Upper lobe of left lung (tissue), 4 donors: ENCODE data around the gene INIP.

Experiments
- CTCF ChIP-seq, 6 experiments: fragments of 450-650 bp in 4 of 6; fragments of 200-600 bp in 2 of 6; sonication (generic) in 2 of 6; IDR thresholded peaks; one replicate each; pipeline ENCODE4 v1.5.1; 2016 to 2019; ENCODE audit warnings: antibody characterized with exemption in 6 of 6
- EP300 ChIP-seq, 4 donors: sonication (generic); formaldehyde crosslinking; IDR thresholded peaks; one replicate each; pipeline ENCODE4 v1.5.1; 2017; ENCODE audit warnings: antibody characterized with exemption in 4 of 4, control low read depth in 2 of 4
- POLR2A ChIP-seq, 4 donors: fragments of 450-650 bp; IDR thresholded peaks; one replicate each; pipeline ENCODE4 v1.5.1; 2016 to 2017; ENCODE audit warnings: antibody characterized with exemption in 4 of 4, mild to moderate bottlenecking in 2 of 4
- POLR2AphosphoS5 ChIP-seq, 2 donors: sonication (generic); formaldehyde crosslinking; IDR thresholded peaks; one replicate each; pipeline ENCODE4 v1.5.1; 2017; ENCODE audit warnings: antibody characterized with exemption in 2 of 2

DNA sequence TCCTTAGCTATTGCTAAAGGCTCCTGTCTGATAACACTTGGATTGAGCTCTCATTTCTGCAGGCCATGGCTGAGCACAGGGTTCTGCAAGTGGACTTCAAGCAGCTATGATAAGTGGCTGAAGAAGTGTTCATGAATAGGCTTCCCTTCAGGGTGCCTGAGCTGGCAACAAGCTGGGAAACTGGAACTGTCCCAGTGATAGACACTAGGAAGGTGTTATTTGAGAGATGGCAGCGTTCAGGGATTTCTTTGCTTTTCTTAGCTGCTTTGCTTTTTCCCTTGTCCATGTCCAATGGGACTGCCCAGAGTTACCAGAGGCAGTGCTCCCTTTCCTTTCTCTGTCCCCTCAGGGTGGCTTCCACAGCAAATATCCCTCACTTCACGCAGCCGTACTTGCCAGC, 75.8 kb downstream of the INIP start:
- TF ChIP-seq POLR2A (IDR thresholded peaks at IDR 0.05) (no peak), CTCF (IDR thresholded peaks at IDR 0.05) (no peak), EP300 (IDR thresholded peaks at IDR 0.05) (no peak), POLR2AphosphoS5 (IDR thresholded peaks at IDR 0.05) (no peak)
